Testis (tissue), 3 donors: Measurements from ENCODE around the gene HSD17B2. TPM values are rescaled to one million over a fixed set of nuclear protein-coding genes. Genes with fewer than 3 reads are reported as not detected.

Experiments
- DNase-seq: peaks from one replicate; pipeline ENCODE4 v3.0.0-alpha.2; 2019
- H3K27ac ChIP-seq, 2 donors: fragments of 200-600 bp; sonication (generic); one replicate each; pipeline ENCODE4 v1.5.1; 2019
- H3K27me3 ChIP-seq: fragments of 200-600 bp; sonication (generic); one replicate; pipeline ENCODE4 v1.5.1; 2019
- H3K36me3 ChIP-seq: fragments of 200-600 bp; sonication (generic); one replicate; pipeline ENCODE4 v1.5.1; 2017; ENCODE audit warnings: low read depth; ENCODE audit errors: missing control alignments
- H3K4me1 ChIP-seq: fragments of 200-600 bp; sonication (generic); one replicate; pipeline ENCODE4 v1.5.1; 2019
- H3K4me3 ChIP-seq, 2 donors: fragments of 200-600 bp; sonication (generic); one replicate each; pipeline ENCODE4 v1.5.1; 2017 to 2019
- H3K9me3 ChIP-seq: fragments of 200-600 bp; sonication (generic); one replicate; pipeline ENCODE4 v1.5.1; 2017
- POLR2A ChIP-seq: fragments of 450-650 bp; IDR thresholded peaks from one replicate; pipeline ENCODE4 v1.6.1; 2017; ENCODE audit warnings: antibody characterized with exemption, mild to moderate bottlenecking, moderate library complexity
- WGBS, 2 donors: methylation state at CpG; one replicate each; pipeline ENCODE4 v1.1.5; 2018; 5-methylcytosine and 5-hydroxymethylcytosine counted together
- intact Hi-C: fragments of 100-400 bp; cut with DNase I; formaldehyde crosslinking; loops from one replicate; pipeline ENCODE4 v1.15.1; 2023; ENCODE audit warnings: low total_unique reads
- polyA plus RNA-seq: library from polyadenylated mRNA; stranded (reverse); fragments of 350-450 nt; fragmentation: Illumina TruSeq; extraction: RNeasy Lipid Tissue Mini Kit (QIAGEN cat#74804); gene quantifications from one replicate; pipeline ENCODE4 v1.2.3, GENCODE V29; 2014; ENCODE audit warnings: low read depth, low replicate concordance; ENCODE audit not compliant: insufficient read depth
- total RNA-seq, 2 donors: library from RNA; depleted of rRNA; stranded (reverse); fragments of >200 nt; gene quantifications; one replicate each; pipeline ENCODE4 v1.2.3, GENCODE V29; 2016
- TF ChIP-seq, protein P1 (sequence below), 3 experiments: fragments of 450-650 bp in 2 of 3; fragments of 200-600 bp in 1 of 3; sonication (generic) in 1 of 3; IDR thresholded peaks; one replicate each; pipeline ENCODE4 v1.5.1; 2016 to 2019; ENCODE audit warnings: antibody characterized with exemption in 3 of 3, mild to moderate bottlenecking in 2 of 3, moderate library complexity in 1 of 3

The HSD17B2 gene
- total and polyA plus RNA-seq, 3 donors from 2014 or later, result 0.71 TPM; not detected in 2

DNA sequence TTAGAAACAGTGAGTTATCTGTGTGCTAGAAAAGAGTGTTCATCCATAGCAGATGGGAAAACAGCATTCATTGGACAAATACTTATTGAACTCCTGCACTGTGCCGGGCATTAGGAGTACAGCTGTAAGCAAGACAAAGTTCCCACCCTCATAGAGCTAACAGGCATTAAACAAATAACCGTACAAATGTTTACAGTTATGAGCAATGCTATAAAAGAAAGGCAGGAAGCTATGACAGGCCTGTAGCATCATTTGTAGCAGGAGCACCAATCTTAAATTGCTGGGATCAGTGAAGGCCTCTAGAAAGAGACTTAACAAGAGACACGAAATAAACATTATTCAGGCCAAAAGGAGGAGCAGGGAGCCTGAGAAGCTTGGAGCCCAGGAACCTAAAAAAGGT is 39.4 kb upstream of the HSD17B2 start:
- H3K27ac ChIP-seq, result no peak overlapping the region
- H3K9me3 ChIP-seq, result no peaks in the 10 kb centered on the region
- DNase-seq, result no peak
- TF ChIP-seq, protein P1, sequence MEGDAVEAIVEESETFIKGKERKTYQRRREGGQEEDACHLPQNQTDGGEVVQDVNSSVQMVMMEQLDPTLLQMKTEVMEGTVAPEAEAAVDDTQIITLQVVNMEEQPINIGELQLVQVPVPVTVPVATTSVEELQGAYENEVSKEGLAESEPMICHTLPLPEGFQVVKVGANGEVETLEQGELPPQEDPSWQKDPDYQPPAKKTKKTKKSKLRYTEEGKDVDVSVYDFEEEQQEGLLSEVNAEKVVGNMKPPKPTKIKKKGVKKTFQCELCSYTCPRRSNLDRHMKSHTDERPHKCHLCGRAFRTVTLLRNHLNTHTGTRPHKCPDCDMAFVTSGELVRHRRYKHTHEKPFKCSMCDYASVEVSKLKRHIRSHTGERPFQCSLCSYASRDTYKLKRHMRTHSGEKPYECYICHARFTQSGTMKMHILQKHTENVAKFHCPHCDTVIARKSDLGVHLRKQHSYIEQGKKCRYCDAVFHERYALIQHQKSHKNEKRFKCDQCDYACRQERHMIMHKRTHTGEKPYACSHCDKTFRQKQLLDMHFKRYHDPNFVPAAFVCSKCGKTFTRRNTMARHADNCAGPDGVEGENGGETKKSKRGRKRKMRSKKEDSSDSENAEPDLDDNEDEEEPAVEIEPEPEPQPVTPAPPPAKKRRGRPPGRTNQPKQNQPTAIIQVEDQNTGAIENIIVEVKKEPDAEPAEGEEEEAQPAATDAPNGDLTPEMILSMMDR (IDR thresholded peaks at IDR 0.05), result no peak
- TF ChIP-seq POLR2A, result no peak
- no peak overlapping the region for H3K4me3 ChIP-seq
- H3K27me3 ChIP-seq, result no peaks in the 10 kb centered on the region
- H3K4me1 ChIP-seq, result no peaks in the 10 kb centered on the region
- 48 to 50% methylated on average over 3 of the region's 3 CpGs for WGBS, 2 donors
- intact Hi-C loops, result no loop called here
- H3K36me3 ChIP-seq, result no peaks in the 10 kb centered on the region

DNA sequence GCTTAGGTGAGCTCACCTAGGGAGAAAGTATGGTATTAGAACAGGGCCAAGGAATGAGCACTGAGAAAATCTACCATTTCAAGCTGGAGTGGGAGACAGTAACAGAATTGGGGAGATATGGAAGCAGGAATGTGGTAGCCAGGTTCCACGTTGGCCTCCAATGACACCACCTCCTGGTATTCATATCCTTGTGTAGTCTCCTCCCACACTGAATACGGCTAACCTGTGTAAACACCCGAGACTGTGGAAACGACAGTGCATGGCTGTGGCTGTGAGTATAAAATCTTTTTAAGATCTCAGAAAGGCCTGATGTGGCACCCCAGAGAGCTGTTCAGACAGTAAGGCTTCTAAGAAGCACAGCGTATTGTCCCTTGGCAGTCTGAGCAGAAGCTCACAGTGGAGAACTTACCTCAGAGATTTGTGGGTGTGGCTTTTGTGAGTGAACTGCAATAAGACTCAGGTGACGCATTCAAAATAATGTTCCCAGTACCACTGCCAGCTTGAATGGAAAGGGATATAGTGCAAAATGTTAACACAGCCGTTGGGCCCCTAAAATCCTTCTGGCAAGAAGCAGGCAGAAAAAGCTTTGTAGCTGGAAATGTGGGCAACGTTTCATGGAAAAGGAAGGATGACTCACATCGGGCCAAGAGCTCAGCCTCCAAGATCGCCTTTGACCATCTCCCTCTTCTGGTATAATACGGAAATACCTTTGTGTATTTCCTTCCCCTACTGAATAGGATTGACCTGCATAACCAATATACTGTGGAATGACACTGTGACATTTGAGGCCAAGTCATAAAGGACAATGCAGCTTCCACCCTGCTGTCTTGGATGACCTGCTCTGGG is 38.2 kb upstream of the HSD17B2 start:
- 75 to 81% methylated on average over 10 to 11 of the region's 11 CpGs for WGBS, 2 donors
- intact Hi-C loops, result no loop called here
- DNase-seq, result no peak
- Histone ChIP-seq H3K9me3 (no peaks in the 10 kb centered on the region), H3K27me3 (no peaks in the 10 kb centered on the region), H3K4me1 (no peaks in the 10 kb centered on the region), H3K27ac (no peak overlapping the region), H3K36me3 (no peaks in the 10 kb centered on the region), H3K4me3 (no peak overlapping the region)
- no peak for TF ChIP-seq POLR2A
- TF ChIP-seq, protein P1 (IDR thresholded peaks at IDR 0.05), result no peak

DNA sequence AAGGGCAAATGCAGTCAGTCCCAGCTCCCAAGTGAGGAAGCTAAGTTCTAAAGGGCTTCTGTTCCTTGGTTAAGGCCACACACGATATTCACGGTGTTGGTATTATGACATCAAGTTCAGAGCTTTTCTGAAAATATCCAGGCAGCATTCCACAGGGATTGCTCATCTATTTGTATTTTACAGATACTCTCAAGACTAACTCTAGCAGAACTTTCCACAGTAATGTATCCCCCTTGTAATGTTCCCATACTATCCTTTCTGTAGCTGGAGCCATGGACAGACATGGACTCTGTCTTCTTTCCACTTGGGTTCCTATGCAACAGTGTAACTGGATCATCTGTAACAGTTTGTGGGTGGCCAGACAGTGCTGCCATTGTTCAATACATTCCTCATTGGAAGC is 37.3 kb upstream of the HSD17B2 start:
- peak; percentile 53 for DNase-seq
- Histone ChIP-seq H3K4me3 (no peak overlapping the region), H3K4me1 (no peaks in the 10 kb centered on the region), H3K9me3 (no peaks in the 10 kb centered on the region), H3K27me3 (no peaks in the 10 kb centered on the region), H3K27ac (no peak overlapping the region), H3K36me3 (no peaks in the 10 kb centered on the region)
- WGBS, 2 donors, result 42 to 54% methylated on average over 2 of the region's 2 CpGs
- TF ChIP-seq, protein P1 (IDR thresholded peaks at IDR 0.05), result no peak
- no peak for TF ChIP-seq POLR2A
- intact Hi-C loops, result no loop called here

DNA sequence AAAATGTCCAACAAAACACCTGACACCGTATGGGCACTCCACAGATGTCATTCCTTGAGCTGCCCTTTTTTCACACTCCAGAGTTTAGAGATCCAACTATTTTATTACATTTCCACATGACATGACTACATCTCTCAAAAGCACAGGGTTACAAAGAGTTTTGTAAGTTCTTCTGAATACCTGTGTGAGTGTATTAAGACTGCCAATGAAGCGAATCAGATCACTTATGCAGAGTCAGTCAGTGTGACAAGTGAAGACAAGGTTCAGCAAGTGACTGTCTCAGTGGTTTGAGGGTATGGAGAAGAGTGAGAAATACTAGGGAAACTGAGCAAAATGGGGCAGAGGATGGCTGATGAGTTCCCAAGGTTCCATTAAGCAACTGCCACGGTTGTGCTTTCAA is 32.2 kb upstream of the HSD17B2 start:
- 76 to 82% methylated on average over 3 of the region's 3 CpGs for WGBS, 2 donors
- H3K27ac ChIP-seq, result no peak overlapping the region
- intact Hi-C loops, result no loop called here
- DNase-seq, result no peak
- H3K4me1 ChIP-seq, result no peaks in the 10 kb centered on the region
- TF ChIP-seq, protein P1 (IDR thresholded peaks at IDR 0.05), result no peak
- no peak for TF ChIP-seq POLR2A
- no peak overlapping the region for H3K4me3 ChIP-seq
- H3K36me3 ChIP-seq, result no peaks in the 10 kb centered on the region
- no peaks in the 10 kb centered on the region for H3K27me3 ChIP-seq
- no peaks in the 10 kb centered on the region for H3K9me3 ChIP-seq

DNA sequence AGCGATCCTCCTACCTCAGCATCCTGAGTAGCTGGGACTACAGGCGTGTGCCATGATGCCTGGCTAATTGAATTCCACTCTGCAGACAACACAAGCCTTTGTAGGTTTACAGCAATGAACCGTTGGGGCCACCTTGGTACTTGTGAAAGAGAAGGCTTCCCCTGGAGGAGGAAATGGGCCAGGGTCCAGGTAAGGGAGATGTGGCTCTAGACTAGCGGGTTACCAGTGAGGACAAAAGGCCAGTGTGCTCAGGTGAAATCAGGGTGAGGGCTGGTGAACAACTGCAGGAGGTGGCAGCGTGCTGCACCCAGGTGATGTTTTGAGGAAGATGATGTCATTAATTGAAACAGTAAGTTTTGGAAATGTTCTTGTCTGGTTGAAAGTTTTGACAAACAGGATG is 30.5 kb upstream of the HSD17B2 start:
- no peaks in the 10 kb centered on the region for H3K4me1 ChIP-seq
- intact Hi-C loops, result no loop called here
- no peak overlapping the region for H3K27ac ChIP-seq
- no peaks in the 10 kb centered on the region for H3K36me3 ChIP-seq
- H3K4me3 ChIP-seq, result no peak overlapping the region
- H3K9me3 ChIP-seq, result no peaks in the 10 kb centered on the region
- 69 to 74% methylated on average over 5 of the region's 5 CpGs for WGBS, 2 donors
- TF ChIP-seq, protein P1 (IDR thresholded peaks at IDR 0.05), result no peak
- TF ChIP-seq POLR2A, result no peak
- DNase-seq, result no peak
- no peaks in the 10 kb centered on the region for H3K27me3 ChIP-seq
